Globus pallidus (tissue), 1 donor: ENCODE results near the gene FAM124A.
A peak's percentile ranks its signal among the peaks of the same experiment; 100 is the strongest.

Experiments
- DNase-seq: peaks from one replicate; pipeline ENCODE4 v3.0.0-alpha.2; 2015; ENCODE audit warnings: low spot score

Gene FAM124A

DNA sequence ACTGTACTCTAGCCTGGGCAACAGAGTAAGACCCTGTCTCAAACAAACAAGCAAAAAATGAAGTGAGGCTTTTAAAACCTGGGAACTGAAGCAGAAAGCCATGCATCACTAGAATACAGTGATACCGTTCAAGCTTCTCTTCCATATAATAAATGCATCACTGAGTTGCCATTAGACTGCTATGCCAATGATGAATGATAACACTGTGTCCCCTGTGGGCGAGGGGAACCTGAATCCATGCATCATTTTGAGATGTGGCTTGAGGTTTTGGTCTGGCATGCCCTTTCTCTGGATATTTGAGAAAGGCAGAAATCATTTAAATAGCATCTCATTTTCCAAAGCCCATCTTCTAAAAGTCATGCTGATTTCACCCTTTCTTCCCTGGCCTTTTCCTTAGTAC is 1.5 kb upstream of the FAM124A start:
- no peak for DNase-seq

DNA sequence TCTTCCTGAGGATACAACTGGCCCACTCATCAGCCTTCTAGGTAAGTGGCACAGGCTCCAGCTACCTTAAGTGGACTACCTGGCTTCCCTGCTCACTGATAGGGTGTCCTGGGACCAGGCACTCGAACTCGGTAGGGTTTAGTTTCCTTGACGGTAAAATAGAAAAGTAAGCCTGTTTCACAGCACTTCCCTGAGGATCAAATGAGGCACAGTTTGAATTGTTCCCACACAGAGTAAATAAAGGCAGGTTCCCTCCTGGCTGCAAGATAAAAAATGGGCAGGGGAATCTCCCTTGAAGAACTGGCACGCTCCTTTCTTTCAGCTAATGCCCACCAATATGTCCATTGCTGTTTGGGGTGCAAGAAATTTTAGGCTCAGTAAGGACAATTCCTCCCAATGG is 1.1 kb upstream of the FAM124A start:
- no peak for DNase-seq

DNA sequence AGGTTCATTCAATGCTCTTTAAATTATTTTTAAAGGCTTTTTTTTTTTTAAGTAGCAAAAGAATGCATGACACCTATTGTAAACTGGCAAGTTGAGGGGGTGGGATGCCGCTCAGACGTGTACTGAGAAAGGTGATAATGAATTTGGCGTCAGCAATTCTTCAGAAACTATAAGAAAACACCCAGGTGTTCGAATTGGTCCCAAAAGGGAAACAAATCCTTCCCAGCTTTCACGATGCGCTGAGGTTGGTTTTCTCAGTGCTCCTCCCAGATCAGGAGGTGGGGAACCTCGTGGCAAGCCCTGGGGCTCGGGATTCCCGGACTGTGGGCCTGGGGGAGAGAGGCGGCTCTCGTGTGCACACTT is 543 bp upstream of the FAM124A start:
- no peak for DNase-seq

- no peak for DNase-seq
Observed at GRCh38 chr13:51222686-51223559, 725 bp downstream of the FAM124A start.

DNA sequence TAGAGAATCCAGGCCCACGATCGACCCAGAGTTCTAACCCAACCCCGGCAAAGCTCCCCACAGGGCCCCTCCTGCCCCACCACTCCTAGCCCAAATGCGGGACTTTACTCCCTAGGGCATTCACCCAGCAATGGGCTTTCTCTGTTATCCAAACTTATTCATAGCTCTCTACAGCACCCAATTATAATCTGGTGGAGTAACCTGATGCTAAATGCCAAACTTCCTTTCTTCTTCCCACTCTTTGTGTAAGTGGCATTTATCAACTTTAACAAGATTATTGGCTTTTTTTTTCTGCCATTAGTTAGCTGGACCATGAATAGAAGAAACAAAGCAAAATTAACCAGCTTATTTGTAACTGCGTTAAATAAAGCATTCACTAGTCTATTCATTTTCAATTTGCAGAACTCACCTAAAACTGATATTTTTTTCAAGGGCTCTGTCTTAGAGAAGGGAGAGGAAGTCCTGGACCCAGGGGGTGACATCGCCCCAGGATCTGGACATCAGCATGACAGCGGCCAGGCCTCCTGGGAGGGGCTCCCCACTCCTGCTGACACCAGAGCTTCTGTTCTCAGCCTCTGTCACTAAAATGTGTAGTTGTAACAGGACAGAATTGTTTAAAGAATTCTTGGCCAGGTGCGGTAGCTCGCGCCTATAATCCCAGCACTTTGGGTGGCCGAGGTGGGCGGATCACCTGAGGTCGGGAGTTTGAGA is 1.5 kb downstream of the FAM124A start:
- DNase-seq: peak; percentile 91

- DNase-seq: no peak
Observed at GRCh38 chr13:51225029-51225428, 2.8 kb downstream of the FAM124A start.

GRCh38 chr13:51227404-51227803 is 5.2 kb downstream of the FAM124A start:
- no peak for DNase-seq

- DNase-seq: no peak
Observed at GRCh38 chr13:51229101-51229719, 7.0 kb downstream of the FAM124A start.

DNA sequence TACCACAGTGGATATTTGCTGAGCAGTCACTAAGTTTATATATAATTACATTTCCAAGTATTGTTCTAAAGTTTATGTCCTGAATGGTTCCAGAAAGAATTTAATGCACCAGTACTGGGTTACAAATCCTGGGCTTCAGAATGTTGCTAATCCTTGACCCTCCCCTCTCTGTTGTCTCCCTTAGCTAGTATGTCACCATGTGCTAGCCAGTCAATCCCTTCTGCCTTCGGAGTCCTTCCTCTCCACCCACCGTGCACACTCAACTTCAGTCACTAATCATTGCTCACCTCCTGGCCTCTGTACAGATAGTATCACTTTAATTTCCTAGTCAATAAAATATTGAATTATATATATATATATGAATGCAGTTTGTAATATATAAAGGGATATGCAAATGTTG is 7.5 kb downstream of the FAM124A start:
- DNase-seq: no peak

GRCh38 chr13:51230477-51231105 is 8.4 kb downstream of the FAM124A start:
- peak; percentile 81 for DNase-seq

- no peak for DNase-seq
Observed at GRCh38 chr13:51231456-51231855, 9.3 kb downstream of the FAM124A start.

DNA sequence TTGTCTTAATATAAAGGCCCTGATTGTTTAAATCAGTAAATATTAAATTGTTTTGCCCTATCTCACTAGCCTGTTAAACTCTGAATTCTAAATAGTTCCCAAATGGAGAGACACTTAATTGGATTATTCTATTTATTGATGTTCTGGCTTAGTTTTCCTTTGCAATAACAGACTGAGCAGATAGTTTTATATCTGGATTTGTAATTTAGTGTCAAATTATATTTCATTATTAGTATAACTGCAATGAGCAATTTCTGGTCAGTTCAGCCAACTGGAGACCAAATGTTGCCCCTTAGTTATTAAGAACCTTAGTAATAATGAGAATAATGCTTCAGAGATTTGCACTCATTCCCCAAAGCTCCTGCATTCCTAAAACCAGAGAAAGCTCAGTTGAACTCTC is 10.1 kb downstream of the FAM124A start:
- DNase-seq: no peak

- no peak for DNase-seq
Observed at GRCh38 chr13:51233117-51233826, 11.1 kb downstream of the FAM124A start.

DNA sequence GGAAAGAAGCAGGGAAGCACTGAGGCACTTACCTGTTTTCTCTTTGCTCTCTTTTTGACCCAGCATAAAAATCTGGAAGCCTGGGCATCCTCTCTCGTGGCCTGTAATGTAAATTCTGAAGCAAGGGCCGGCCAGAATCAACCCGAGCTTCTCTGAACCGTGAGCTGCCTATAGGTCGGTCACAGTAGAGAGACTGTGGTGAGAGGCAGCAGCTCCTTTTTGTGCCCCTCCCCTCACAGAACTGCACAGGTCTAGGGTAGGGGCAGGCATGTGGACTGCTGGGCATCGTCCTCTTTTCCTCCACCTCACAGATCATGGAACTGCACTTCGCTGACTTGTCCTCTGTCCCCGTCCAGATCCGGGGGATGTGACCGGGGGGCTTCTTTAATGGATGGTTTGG is 12.5 kb downstream of the FAM124A start:
- DNase-seq: no peak

- DNase-seq: no peak
Observed at GRCh38 chr13:51235186-51235585, 13.0 kb downstream of the FAM124A start.

GRCh38 chr13:51235756-51236490 is 13.7 kb downstream of the FAM124A start:
- DNase-seq: no peak

DNA sequence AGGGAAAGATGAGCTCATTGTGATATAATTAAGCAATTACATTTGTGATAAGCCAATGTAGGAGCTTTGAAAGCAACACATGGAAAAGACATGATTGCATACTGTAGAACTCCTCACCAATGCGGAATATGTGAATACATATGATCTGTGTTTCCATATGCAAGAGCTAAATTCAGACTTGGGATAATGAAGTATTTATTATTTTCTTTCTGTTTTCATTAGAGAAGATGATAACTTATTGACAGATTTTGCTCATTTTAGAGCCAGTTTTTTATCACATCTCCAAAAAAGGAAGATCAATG is 14.2 kb downstream of the FAM124A start:
- DNase-seq: no peak

DNA sequence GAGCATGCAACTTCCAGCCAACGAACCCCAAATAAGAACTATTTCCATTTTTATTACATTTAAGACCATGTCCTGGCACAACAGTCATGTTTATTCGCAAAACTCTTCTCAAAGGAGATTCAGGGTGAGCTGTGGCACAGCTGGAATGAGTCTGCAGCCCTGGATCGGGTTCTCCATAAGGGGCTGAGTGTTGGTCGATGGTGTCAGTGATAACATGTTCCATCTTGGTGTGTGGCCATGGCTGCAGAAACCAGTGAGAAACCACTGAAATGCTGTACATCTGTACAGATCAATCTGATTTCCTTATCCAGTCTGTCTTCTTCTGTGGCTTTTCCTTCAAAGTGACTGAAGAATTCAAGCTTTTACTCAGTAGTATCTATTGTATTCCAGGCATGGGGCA is 15.2 kb downstream of the FAM124A start:
- DNase-seq: no peak

DNA sequence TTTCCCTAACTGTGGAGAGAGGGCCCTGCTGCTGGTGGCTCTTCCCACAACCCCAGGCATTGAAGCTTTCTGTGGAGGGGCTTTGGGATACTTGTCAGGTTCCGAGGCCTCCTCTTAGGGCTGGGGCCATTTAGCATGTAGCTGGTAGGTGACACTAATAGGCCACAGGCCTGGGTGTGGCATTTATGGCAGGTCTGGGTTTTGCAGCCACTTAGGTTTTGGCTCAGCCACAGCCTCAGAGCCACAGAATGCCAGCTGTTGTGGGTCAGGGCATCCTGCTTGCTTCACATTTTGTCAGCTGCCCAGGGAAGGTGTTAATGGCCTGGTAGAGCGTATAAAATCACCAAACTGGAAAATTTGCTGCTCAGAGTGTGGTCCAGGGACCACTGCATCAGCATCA is 15.7 kb downstream of the FAM124A start:
- no peak for DNase-seq

GRCh38 chr13:51240178-51240577 is 18.0 kb downstream of the FAM124A start:
- no peak for DNase-seq

- DNase-seq: no peak
Observed at GRCh38 chr13:51240958-51241357, 18.8 kb downstream of the FAM124A start.
